Muscle layer of duodenum (tissue), 2 donors: Measurements from ENCODE around the gene CLDN1.

ENCODE experiments used
- H3K27ac ChIP-seq: one replicate; pipeline ENCODE4 v1.7.0; 2013; ENCODE audit warnings: mild to moderate bottlenecking, low read length
- H3K27me3 ChIP-seq: one replicate; pipeline ENCODE4 v1.7.0; 2013; ENCODE audit warnings: low read depth, mild to moderate bottlenecking, control low read depth, low read length
- H3K36me3 ChIP-seq, 2 donors: one replicate each; pipeline ENCODE4 v1.7.0; 2013; ENCODE audit warnings: low read length in 2 of 2, control low read depth in 1 of 2, mild to moderate bottlenecking in 1 of 2; ENCODE audit not compliant: insufficient read depth in 2 of 2, control insufficient read depth in 1 of 2
- H3K4me1 ChIP-seq, 2 donors: one replicate each; pipeline ENCODE4 v1.7.0; 2013; ENCODE audit warnings: low read length in 2 of 2, mild to moderate bottlenecking in 2 of 2, control low read depth in 1 of 2, moderate library complexity in 1 of 2; ENCODE audit not compliant: insufficient read depth in 2 of 2, control insufficient read depth in 1 of 2
- H3K4me3 ChIP-seq, 2 donors: one replicate each; pipeline ENCODE4 v1.7.0; 2013; ENCODE audit warnings: low read length in 2 of 2, low read depth in 1 of 2, mild to moderate bottlenecking in 1 of 2
- H3K9me3 ChIP-seq, 2 donors: one replicate each; pipeline ENCODE4 v1.7.0; 2013; ENCODE audit warnings: low read length in 2 of 2, control low read depth in 1 of 2, mild to moderate bottlenecking in 1 of 2; ENCODE audit not compliant: control insufficient read depth in 1 of 2
- donor health status: healthy.

The CLDN1 gene

GRCh38 chr3:190356246-190356645 is 34.0 kb upstream of the CLDN1 start:
- Histone ChIP-seq H3K27ac (no peak overlapping the region), H3K36me3 (no peaks in the 10 kb centered on the region), H3K4me1 (no peaks in the 10 kb centered on the region), H3K4me3 (no peak overlapping the region), H3K27me3 (no peaks in the 10 kb centered on the region), H3K9me3 (peaks cover 0 to 4% of the 10 kb centered on the region in 2 donors)

GRCh38 chr3:190352861-190353457 is 30.7 kb upstream of the CLDN1 start:
- H3K4me1 ChIP-seq, result no peaks in the 10 kb centered on the region
- peaks cover 0 to 4% of the 10 kb centered on the region in 2 donors for H3K9me3 ChIP-seq
- H3K27ac ChIP-seq, result no peak overlapping the region
- no peaks in the 10 kb centered on the region for H3K27me3 ChIP-seq
- no peak overlapping the region for H3K4me3 ChIP-seq
- no peaks in the 10 kb centered on the region for H3K36me3 ChIP-seq

GRCh38 chr3:190346541-190346940 is 24.3 kb upstream of the CLDN1 start:
- Histone ChIP-seq H3K4me3 (no peak overlapping the region), H3K27me3 (no peaks in the 10 kb centered on the region), H3K4me1 (peaks cover 5% of the 10 kb centered on the region in 2 donors), H3K9me3 (no peaks in the 10 kb centered on the region), H3K27ac (no peak overlapping the region), H3K36me3 (no peaks in the 10 kb centered on the region)

GRCh38 chr3:190345878-190346277 is 23.6 kb upstream of the CLDN1 start:
- Histone ChIP-seq H3K27ac (no peak overlapping the region), H3K9me3 (no peaks in the 10 kb centered on the region)

GRCh38 chr3:190345027-190345821 is 23.0 kb upstream of the CLDN1 start:
- Histone ChIP-seq H3K4me3 (no peak overlapping the region), H3K27ac (peak overlapping the region; percentile 18), H3K9me3 (no peaks in the 10 kb centered on the region), H3K36me3 (no peaks in the 10 kb centered on the region), H3K27me3 (no peaks in the 10 kb centered on the region), H3K4me1 (peaks cover 5% of the 10 kb centered on the region in 2 donors)

More at GRCh38 chr3:190345878-190346277, 23.6 kb upstream of the CLDN1 start:
- Histone ChIP-seq H3K4me3 (no peak overlapping the region), H3K4me1 (peaks cover 5% of the 10 kb centered on the region in 2 donors), H3K27me3 (no peaks in the 10 kb centered on the region), H3K36me3 (no peaks in the 10 kb centered on the region)

- Histone ChIP-seq H3K27me3 (no peaks in the 10 kb centered on the region), H3K4me1 (peaks cover under 1 to 5% of the 10 kb centered on the region in 2 donors), H3K4me3 (no peak overlapping the region), H3K9me3 (no peaks in the 10 kb centered on the region), H3K27ac (no peak overlapping the region), H3K36me3 (no peaks in the 10 kb centered on the region)
These were observed 17.8 kb upstream of the CLDN1 start for GRCh38 chr3:190340071-190340470.

- H3K36me3 ChIP-seq, result no peaks in the 10 kb centered on the region
- no peak overlapping the region for H3K4me3 ChIP-seq
- no peak overlapping the region for H3K27ac ChIP-seq
- no peaks in the 10 kb centered on the region for H3K4me1 ChIP-seq
- H3K27me3 ChIP-seq, result no peaks in the 10 kb centered on the region
- H3K9me3 ChIP-seq, result no peaks in the 10 kb centered on the region
These were observed 16.9 kb upstream of the CLDN1 start for GRCh38 chr3:190339130-190339529.

- Histone ChIP-seq H3K9me3 (no peaks in the 10 kb centered on the region), H3K4me1 (no peaks in the 10 kb centered on the region), H3K36me3 (no peaks in the 10 kb centered on the region), H3K4me3 (no peak overlapping the region), H3K27me3 (no peaks in the 10 kb centered on the region), H3K27ac (no peak overlapping the region)
These were observed 16.5 kb upstream of the CLDN1 start for GRCh38 chr3:190338717-190339116.

GRCh38 chr3:190337301-190337700 is 15.1 kb upstream of the CLDN1 start:
- H3K4me1 ChIP-seq, result no peaks in the 10 kb centered on the region
- no peak overlapping the region for H3K4me3 ChIP-seq
- no peaks in the 10 kb centered on the region for H3K9me3 ChIP-seq
- no peaks in the 10 kb centered on the region for H3K27me3 ChIP-seq
- H3K36me3 ChIP-seq, result no peaks in the 10 kb centered on the region
- H3K27ac ChIP-seq, result no peak overlapping the region

GRCh38 chr3:190336516-190337189 is 14.4 kb upstream of the CLDN1 start:
- Histone ChIP-seq H3K4me1 (no peaks in the 10 kb centered on the region), H3K9me3 (no peaks in the 10 kb centered on the region), H3K36me3 (no peaks in the 10 kb centered on the region), H3K27ac (no peak overlapping the region), H3K4me3 (no peak overlapping the region), H3K27me3 (no peaks in the 10 kb centered on the region)

GRCh38 chr3:190333961-190334360 is 11.7 kb upstream of the CLDN1 start:
- H3K9me3 ChIP-seq, result no peaks in the 10 kb centered on the region

More at GRCh38 chr3:190333961-190334360, 11.7 kb upstream of the CLDN1 start:
- no peak overlapping the region for H3K4me3 ChIP-seq
- H3K4me1 ChIP-seq, result no peaks in the 10 kb centered on the region
- H3K36me3 ChIP-seq, result no peaks in the 10 kb centered on the region
- H3K27me3 ChIP-seq, result no peaks in the 10 kb centered on the region
- no peak overlapping the region for H3K27ac ChIP-seq
